ENCODE results near the gene OXSR1.

- TF ChIP-seq CTCF (IDR thresholded peaks at IDR 0.05), result no peak
- TF ChIP-seq EP300 (IDR thresholded peaks at IDR 0.05), result no peak
- TF ChIP-seq POLR2A (IDR thresholded peaks at IDR 0.05), result no peak
Measured at GRCh38 chr3:38173834-38174418, 8.6 kb downstream of the OXSR1 start.
